ENCODE measurements around the gene PBX1.

The PBX1 gene

GRCh38 chr1:164759979-164760469 lies 201.0 kb downstream of the PBX1 start:
- no peak for DNase-seq (ENCODE audit: low read depth)

- no peak for DNase-seq (ENCODE audit: low read depth)
Measured at GRCh38 chr1:164760569-164760968, 201.6 kb downstream of the PBX1 start.

GRCh38 chr1:164761009-164761408 lies 202.0 kb downstream of the PBX1 start:
- no peak for DNase-seq (ENCODE audit: low read depth)

- DNase-seq (ENCODE audit: low read depth), result no peak
Measured at GRCh38 chr1:164763098-164763497, 204.1 kb downstream of the PBX1 start.

- DNase-seq (ENCODE audit: low read depth), result no peak
Measured at GRCh38 chr1:164764333-164764732, 205.3 kb downstream of the PBX1 start.

GRCh38 chr1:164765557-164765956 lies 206.6 kb downstream of the PBX1 start:
- no peak for DNase-seq (ENCODE audit: low read depth)

- no peak for DNase-seq (ENCODE audit: low read depth)
Measured at GRCh38 chr1:164765992-164766720, 207.2 kb downstream of the PBX1 start.

GRCh38 chr1:164767752-164768402 lies 208.9 kb downstream of the PBX1 start:
- no peak for DNase-seq (ENCODE audit: low read depth)

GRCh38 chr1:164768619-164769018 lies 209.6 kb downstream of the PBX1 start:
- DNase-seq (ENCODE audit: low read depth), result no peak

- DNase-seq (ENCODE audit: low read depth), result no peak
Measured at GRCh38 chr1:164769486-164770130, 210.6 kb downstream of the PBX1 start.

- no peak for DNase-seq (ENCODE audit: low read depth)
Measured at GRCh38 chr1:164770131-164770529, 211.1 kb downstream of the PBX1 start.

GRCh38 chr1:164771041-164771618 lies 212.1 kb downstream of the PBX1 start:
- DNase-seq (ENCODE audit: low read depth), result no peak

GRCh38 chr1:164771619-164772361 lies 212.8 kb downstream of the PBX1 start:
- DNase-seq (ENCODE audit: low read depth), result no peak

GRCh38 chr1:164772635-164773034 lies 213.7 kb downstream of the PBX1 start:
- no peak for DNase-seq (ENCODE audit: low read depth)

GRCh38 chr1:164773102-164773501 lies 214.1 kb downstream of the PBX1 start:
- no peak for DNase-seq (ENCODE audit: low read depth)

GRCh38 chr1:164774413-164774812 lies 215.4 kb downstream of the PBX1 start:
- no peak for DNase-seq (ENCODE audit: low read depth)

- DNase-seq (ENCODE audit: low read depth), result no peak
Measured at GRCh38 chr1:164774819-164775654, 216.1 kb downstream of the PBX1 start.

GRCh38 chr1:164777518-164777917 lies 218.5 kb downstream of the PBX1 start:
- no peak for DNase-seq (ENCODE audit: low read depth)

GRCh38 chr1:164779376-164779775 lies 220.4 kb downstream of the PBX1 start:
- no peak for DNase-seq (ENCODE audit: low read depth)

- DNase-seq (ENCODE audit: low read depth), result no peak
Measured at GRCh38 chr1:164780111-164780812, 221.3 kb downstream of the PBX1 start.
